HCEC 1CT (cell line): Measurements from ENCODE around the gene OPCML.

Experiments
- DNase-seq: peaks from one replicate; pipeline ENCODE4 v3.0.0-alpha.2; 2017

The OPCML gene

GRCh38 chr11:132771746-132772145 is 760.6 kb downstream of the OPCML start:
- no peak for DNase-seq

GRCh38 chr11:132770829-132771530 is 761.3 kb downstream of the OPCML start:
- no peak for DNase-seq

GRCh38 chr11:132763503-132763902 is 768.8 kb downstream of the OPCML start:
- no peak for DNase-seq

GRCh38 chr11:132755934-132756333 is 776.4 kb downstream of the OPCML start:
- no peak for DNase-seq

- DNase-seq = no peak
These were observed 780.6 kb downstream of the OPCML start for GRCh38 chr11:132751516-132752250.

GRCh38 chr11:132746305-132746704 is 786.0 kb downstream of the OPCML start:
- no peak for DNase-seq

GRCh38 chr11:132745306-132745705 is 787.0 kb downstream of the OPCML start:
- DNase-seq = no peak

GRCh38 chr11:132744771-132745170 is 787.5 kb downstream of the OPCML start:
- DNase-seq = peak; percentile 49

GRCh38 chr11:132743601-132744000 is 788.7 kb downstream of the OPCML start:
- no peak for DNase-seq

GRCh38 chr11:132742929-132743328 is 789.4 kb downstream of the OPCML start:
- DNase-seq = no peak

- peak; percentile 74 for DNase-seq
These were observed 798.1 kb downstream of the OPCML start for GRCh38 chr11:132734217-132734616.

GRCh38 chr11:132728026-132728425 is 804.3 kb downstream of the OPCML start:
- DNase-seq = no peak

GRCh38 chr11:132721526-132721925 is 810.8 kb downstream of the OPCML start:
- DNase-seq = no peak

GRCh38 chr11:132719684-132720083 is 812.6 kb downstream of the OPCML start:
- no peak for DNase-seq

GRCh38 chr11:132718711-132719671 is 813.3 kb downstream of the OPCML start:
- DNase-seq = no peak

GRCh38 chr11:132717824-132718223 is 814.5 kb downstream of the OPCML start:
- DNase-seq = no peak

GRCh38 chr11:132716037-132716436 is 816.3 kb downstream of the OPCML start:
- DNase-seq = no peak

- DNase-seq = peak; percentile 26
These were observed 817.4 kb downstream of the OPCML start for GRCh38 chr11:132714859-132715440.

- DNase-seq = no peak
These were observed 819.8 kb downstream of the OPCML start for GRCh38 chr11:132712466-132712865.

GRCh38 chr11:132704781-132705375 is 827.4 kb downstream of the OPCML start:
- no peak for DNase-seq

GRCh38 chr11:132692891-132693290 is 839.4 kb downstream of the OPCML start:
- DNase-seq = no peak

- DNase-seq = no peak
These were observed 840.3 kb downstream of the OPCML start for GRCh38 chr11:132691848-132692550.
